ENCODE results near the gene C1orf74. TPM values are rescaled to one million over a fixed set of nuclear protein-coding genes. Genes with fewer than 3 reads are reported as not detected.

Gene C1orf74
- total and polyA plus RNA-seq, 5 donors from 2014 or later: 0.07 to 0.56 (median 0.27) TPM

GRCh38 chr1:209749670-209750323 lies 34.6 kb downstream of the C1orf74 start:
- H3K9me3 ChIP-seq (ENCODE audit: control insufficient read depth in 2 of 2, low read length in 2 of 2): no peaks in the 10 kb centered on the region
- H3K36me3 Mint-ChIP-seq: no peaks in the 10 kb centered on the region
- no peaks in the 10 kb centered on the region for H3K9me3 Mint-ChIP-seq
- H3K27me3 ChIP-seq (ENCODE audit: control insufficient read depth, insufficient read depth, low read length): no peaks in the 10 kb centered on the region
- H3K4me3 ChIP-seq (ENCODE audit: low read depth, low read length): peak overlapping the region; percentile 43
- H3K27ac ChIP-seq (ENCODE audit: insufficient read depth, low read length, poor library complexity, severe bottlenecking): peak overlapping the region; percentile 76
- H3K27me3 Mint-ChIP-seq: no peaks in the 10 kb centered on the region
- peaks cover 70% of the 10 kb centered on the region for H3K4me1 ChIP-seq (ENCODE audit: control insufficient read depth, insufficient read depth, low read length, poor library complexity, severe bottlenecking)
- peak in 1 of 3 donors; percentile 30 for DNase-seq
- ATAC-seq (ENCODE audit: low read depth in 2 of 2): no peak
- H3K4me1 Mint-ChIP-seq: peaks cover 23 to 70% (median 39%) of the 10 kb centered on the region in 4 donors
- peak overlapping the region; percentile 63 to 93 (median 81) for H3K27ac Mint-ChIP-seq
- H3K36me3 ChIP-seq (ENCODE audit: control insufficient read depth, insufficient read depth, low read length): no peaks in the 10 kb centered on the region
- peak overlapping the region; percentile 1 to 61 (median 53) for H3K4me3 Mint-ChIP-seq

DNA sequence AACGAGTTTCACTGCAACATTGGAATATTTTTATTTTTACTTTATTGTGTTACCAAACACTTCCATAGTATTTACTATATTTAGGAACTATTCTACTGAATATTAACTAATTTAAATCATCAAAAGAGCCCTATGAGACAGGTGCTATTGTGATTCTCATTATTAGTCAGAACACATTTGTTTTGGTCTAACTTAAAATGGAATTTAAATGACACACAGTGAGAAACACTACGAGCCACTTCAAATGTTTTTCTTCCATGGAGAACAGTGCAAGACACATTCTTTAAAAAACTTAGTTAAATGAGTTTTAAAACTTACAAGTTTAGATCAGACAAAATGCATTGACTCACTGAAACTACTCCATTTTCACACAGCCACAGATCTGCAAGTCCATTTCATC lies 35.2 kb downstream of the C1orf74 start:
- Mint-ChIP-seq H3K27me3 (no peaks in the 10 kb centered on the region), H3K36me3 (no peaks in the 10 kb centered on the region), H3K9me3 (no peaks in the 10 kb centered on the region), H3K4me1 (peaks cover 23 to 67% (median 38%) of the 10 kb centered on the region in 4 donors), H3K4me3 (peak overlapping the region in 3 of 4 donors; percentile 47 to 61 (median 59)), H3K27ac (peak overlapping the region; percentile 63 to 89 (median 81))
- H3K9me3 ChIP-seq (ENCODE audit: control insufficient read depth in 2 of 2, low read length in 2 of 2): no peaks in the 10 kb centered on the region
- no peak for ATAC-seq (ENCODE audit: low read depth in 2 of 2)
- H3K4me1 ChIP-seq (ENCODE audit: control insufficient read depth, insufficient read depth, low read length, poor library complexity, severe bottlenecking): peaks cover 65% of the 10 kb centered on the region
- no peaks in the 10 kb centered on the region for H3K27me3 ChIP-seq (ENCODE audit: control insufficient read depth, insufficient read depth, low read length)
- H3K27ac ChIP-seq (ENCODE audit: insufficient read depth, low read length, poor library complexity, severe bottlenecking): peak overlapping the region; percentile 76
- DNase-seq: no peak
- no peaks in the 10 kb centered on the region for H3K36me3 ChIP-seq (ENCODE audit: control insufficient read depth, insufficient read depth, low read length)
- H3K4me3 ChIP-seq (ENCODE audit: low read depth, low read length): peak overlapping the region; percentile 43

DNA sequence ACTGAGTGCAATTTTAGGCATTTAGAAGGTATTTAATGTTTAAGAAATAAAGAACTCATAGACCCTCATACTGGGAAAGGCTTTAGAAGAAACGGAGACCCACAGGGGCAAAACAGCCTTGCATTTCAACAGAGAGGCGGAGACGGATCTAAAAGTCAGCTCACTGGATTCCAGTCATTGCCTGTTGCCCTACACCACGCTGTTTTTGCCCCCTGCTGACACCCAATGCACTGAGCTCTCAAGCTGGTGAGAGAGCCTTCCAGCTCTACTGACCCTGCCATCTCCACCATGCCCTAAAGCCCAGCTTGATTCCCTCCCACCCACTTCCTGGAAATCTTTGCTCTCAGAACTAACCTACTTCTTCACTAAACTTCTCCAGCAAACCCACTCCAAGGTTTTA lies 35.7 kb downstream of the C1orf74 start:
- H3K27ac ChIP-seq (ENCODE audit: insufficient read depth, low read length, poor library complexity, severe bottlenecking): peak overlapping the region; percentile 76
- H3K4me3 ChIP-seq (ENCODE audit: low read depth, low read length): peak overlapping the region; percentile 17

GRCh38 chr1:209747580-209748262 lies 36.6 kb downstream of the C1orf74 start:
- H3K4me3 ChIP-seq (ENCODE audit: low read depth, low read length): peak overlapping the region; percentile 66
- DNase-seq (peak; percentile 79 to 90 (median 83)), ATAC-seq (ENCODE audit: low read depth in 2 of 2) (peak; percentile 87 to 90)
- H3K27ac Mint-ChIP-seq: peak overlapping the region; percentile 88 to 97 (median 96)
- peaks cover 23 to 57% (median 37%) of the 10 kb centered on the region in 4 donors for H3K4me1 Mint-ChIP-seq
- no peaks in the 10 kb centered on the region for H3K9me3 Mint-ChIP-seq
- no peaks in the 10 kb centered on the region for H3K27me3 Mint-ChIP-seq
- H3K27me3 ChIP-seq (ENCODE audit: control insufficient read depth, insufficient read depth, low read length): no peaks in the 10 kb centered on the region
- H3K4me3 Mint-ChIP-seq: peak overlapping the region; percentile 62 to 92 (median 91)
- H3K27ac ChIP-seq (ENCODE audit: insufficient read depth, low read length, poor library complexity, severe bottlenecking): peak overlapping the region; percentile 76
- no peaks in the 10 kb centered on the region for H3K9me3 ChIP-seq (ENCODE audit: control insufficient read depth in 2 of 2, low read length in 2 of 2)
- no peaks in the 10 kb centered on the region for H3K36me3 ChIP-seq (ENCODE audit: control insufficient read depth, insufficient read depth, low read length)
- peaks cover 53% of the 10 kb centered on the region for H3K4me1 ChIP-seq (ENCODE audit: control insufficient read depth, insufficient read depth, low read length, poor library complexity, severe bottlenecking)
- no peaks in the 10 kb centered on the region for H3K36me3 Mint-ChIP-seq

More for the DNA sequence above, 35.7 kb downstream of the C1orf74 start:
- ATAC-seq (ENCODE audit: low read depth in 2 of 2) (no peak), DNase-seq (no peak)
- peaks cover 62% of the 10 kb centered on the region for H3K4me1 ChIP-seq (ENCODE audit: control insufficient read depth, insufficient read depth, low read length, poor library complexity, severe bottlenecking)
- no peaks in the 10 kb centered on the region for H3K27me3 Mint-ChIP-seq
- no peaks in the 10 kb centered on the region for H3K36me3 Mint-ChIP-seq
- no peaks in the 10 kb centered on the region for H3K9me3 ChIP-seq (ENCODE audit: control insufficient read depth in 2 of 2, low read length in 2 of 2)
- peaks cover 23 to 63% (median 36%) of the 10 kb centered on the region in 4 donors for H3K4me1 Mint-ChIP-seq
- no peaks in the 10 kb centered on the region for H3K9me3 Mint-ChIP-seq
- H3K36me3 ChIP-seq (ENCODE audit: control insufficient read depth, insufficient read depth, low read length): no peaks in the 10 kb centered on the region
- peak overlapping the region; percentile 88 to 97 (median 96) for H3K27ac Mint-ChIP-seq
- H3K27me3 ChIP-seq (ENCODE audit: control insufficient read depth, insufficient read depth, low read length): no peaks in the 10 kb centered on the region
- H3K4me3 Mint-ChIP-seq: peak overlapping the region in 3 of 4 donors; percentile 62 to 92 (median 91)

- no peaks in the 10 kb centered on the region for H3K36me3 ChIP-seq (ENCODE audit: control insufficient read depth, insufficient read depth, low read length)
- no peaks in the 10 kb centered on the region for H3K9me3 Mint-ChIP-seq
- no peak for DNase-seq
- no peaks in the 10 kb centered on the region for H3K9me3 ChIP-seq (ENCODE audit: control insufficient read depth in 2 of 2, low read length in 2 of 2)
- H3K4me1 ChIP-seq (ENCODE audit: control insufficient read depth, insufficient read depth, low read length, poor library complexity, severe bottlenecking): peaks cover 46% of the 10 kb centered on the region
- H3K27me3 Mint-ChIP-seq: no peaks in the 10 kb centered on the region
- no peak for ATAC-seq (ENCODE audit: low read depth in 2 of 2)
- H3K36me3 Mint-ChIP-seq: no peaks in the 10 kb centered on the region
- peak overlapping the region; percentile 76 for H3K27ac ChIP-seq (ENCODE audit: insufficient read depth, low read length, poor library complexity, severe bottlenecking)
- H3K4me1 Mint-ChIP-seq: peaks cover 19 to 50% (median 35%) of the 10 kb centered on the region in 4 donors
- peak overlapping the region; percentile 66 for H3K4me3 ChIP-seq (ENCODE audit: low read depth, low read length)
- H3K27me3 ChIP-seq (ENCODE audit: control insufficient read depth, insufficient read depth, low read length): no peaks in the 10 kb centered on the region
- H3K27ac Mint-ChIP-seq: peak overlapping the region in 2 of 3 donors; percentile 71 to 88
- H3K4me3 Mint-ChIP-seq: peak overlapping the region in 2 of 4 donors; percentile 62 to 91
These were observed 37.8 kb downstream of the C1orf74 start for GRCh38 chr1:209746451-209747165.

DNA sequence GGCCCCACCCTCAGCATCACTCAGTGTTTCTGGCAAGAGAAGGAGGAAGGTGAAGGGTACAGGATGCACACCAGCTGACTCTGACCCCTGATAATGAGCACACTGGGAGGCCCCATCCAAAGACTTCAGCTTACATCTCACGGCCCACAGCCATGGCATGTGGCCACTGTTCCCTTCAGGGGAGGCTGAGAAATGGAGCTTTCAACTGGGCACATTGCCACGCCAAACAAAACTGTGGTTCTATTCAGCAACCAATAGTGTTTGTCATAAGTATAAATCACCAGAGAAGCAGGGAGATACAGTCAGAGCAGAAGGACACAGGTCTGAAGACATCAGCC lies 41.2 kb downstream of the C1orf74 start:
- Mint-ChIP-seq H3K4me3 (no peak overlapping the region), H3K36me3 (no peaks in the 10 kb centered on the region), H3K27ac (peak overlapping the region in 1 of 3 donors; percentile 55), H3K9me3 (peaks cover 0 to 3% (median 0%) of the 10 kb centered on the region in 7 donors), H3K4me1 (peaks cover 5 to 26% (median 17%) of the 10 kb centered on the region in 4 donors), H3K27me3 (no peaks in the 10 kb centered on the region)
- H3K27ac ChIP-seq (ENCODE audit: insufficient read depth, low read length, poor library complexity, severe bottlenecking): no peak overlapping the region
- H3K4me3 ChIP-seq (ENCODE audit: low read depth, low read length): no peak overlapping the region
- H3K4me1 ChIP-seq (ENCODE audit: control insufficient read depth, insufficient read depth, low read length, poor library complexity, severe bottlenecking): peaks cover 14% of the 10 kb centered on the region
- no peak for ATAC-seq (ENCODE audit: low read depth in 2 of 2)
- H3K9me3 ChIP-seq (ENCODE audit: control insufficient read depth in 2 of 2, low read length in 2 of 2): no peaks in the 10 kb centered on the region
- DNase-seq: no peak
- no peaks in the 10 kb centered on the region for H3K36me3 ChIP-seq (ENCODE audit: control insufficient read depth, insufficient read depth, low read length)
- no peaks in the 10 kb centered on the region for H3K27me3 ChIP-seq (ENCODE audit: control insufficient read depth, insufficient read depth, low read length)

DNA sequence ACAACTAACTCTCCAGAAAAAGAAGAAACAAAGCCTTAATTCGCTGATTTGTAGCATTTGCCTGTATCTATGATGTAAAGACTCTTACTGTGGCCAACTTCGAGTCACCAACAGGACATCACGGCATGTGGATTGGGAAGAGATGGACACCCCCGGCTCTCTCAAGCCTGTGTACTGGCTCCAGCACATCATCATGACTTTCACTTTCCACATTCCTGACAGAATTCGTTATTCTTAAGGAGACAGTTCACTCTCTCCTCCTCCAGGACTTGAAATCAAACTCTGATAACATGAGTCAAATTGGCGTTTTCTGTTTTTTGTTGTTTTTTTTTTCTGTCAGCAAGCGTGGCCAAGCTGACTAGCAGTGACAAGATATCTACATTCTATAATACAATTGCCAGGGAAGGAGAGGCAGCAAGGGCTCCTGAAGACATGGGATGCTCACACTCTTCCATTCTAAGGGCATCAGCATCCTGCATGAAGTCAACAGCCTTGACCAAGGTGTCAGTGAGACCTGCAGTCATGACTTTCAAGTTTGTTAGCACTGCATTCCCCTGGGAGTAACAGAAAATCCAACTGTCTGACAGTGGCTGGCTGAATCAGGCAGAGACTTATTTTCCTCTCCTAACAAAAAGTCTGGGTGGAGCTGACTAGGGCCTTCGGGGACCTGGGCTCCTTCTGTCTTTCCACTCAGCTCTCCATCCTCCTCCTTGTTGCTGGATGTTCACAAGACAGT lies 41.8 kb downstream of the C1orf74 start:
- Mint-ChIP-seq H3K9me3 (peaks cover 0 to 3% (median 0%) of the 10 kb centered on the region in 7 donors), H3K4me1 (peaks cover 5 to 20% (median 14%) of the 10 kb centered on the region in 4 donors), H3K36me3 (no peaks in the 10 kb centered on the region), H3K4me3 (no peak overlapping the region), H3K27me3 (no peaks in the 10 kb centered on the region), H3K27ac (no peak overlapping the region)
- Histone ChIP-seq H3K4me1 (ENCODE audit: control insufficient read depth, insufficient read depth, low read length, poor library complexity, severe bottlenecking) (peaks cover 10% of the 10 kb centered on the region), H3K36me3 (ENCODE audit: control insufficient read depth, insufficient read depth, low read length) (no peaks in the 10 kb centered on the region), H3K4me3 (ENCODE audit: low read depth, low read length) (no peak overlapping the region), H3K27ac (ENCODE audit: insufficient read depth, low read length, poor library complexity, severe bottlenecking) (no peak overlapping the region), H3K9me3 (ENCODE audit: control insufficient read depth in 2 of 2, low read length in 2 of 2) (no peaks in the 10 kb centered on the region), H3K27me3 (ENCODE audit: control insufficient read depth, insufficient read depth, low read length) (no peaks in the 10 kb centered on the region)
- ATAC-seq (ENCODE audit: low read depth in 2 of 2) (no peak), DNase-seq (no peak)
